Endothelial cell (in vitro differentiated cells): ENCODE data around the gene RENBP. TPM values are rescaled to one million over a fixed set of nuclear protein-coding genes. Genes with fewer than 3 reads are reported as not detected.

Source experiments
- DNase-seq: peaks from one replicate; pipeline ENCODE4 v3.0.0; 2021; ENCODE audit warnings: low spot score
- H3K27ac Mint-ChIP-seq: one replicate; pipeline ENCODE4 v1.8.0; 2021; ENCODE audit warnings: mixed read lengths, inconsistent platforms; ENCODE audit not compliant: unreplicated experiment
- H3K27me3 Mint-ChIP-seq: one replicate; pipeline ENCODE4 v1.8.0; 2021; ENCODE audit warnings: mild to moderate bottlenecking, moderate library complexity, mixed read lengths, inconsistent platforms; ENCODE audit not compliant: unreplicated experiment
- H3K36me3 Mint-ChIP-seq: one replicate; pipeline ENCODE4 v1.8.0; 2021; ENCODE audit warnings: mild to moderate bottlenecking, low read depth, mixed read lengths, inconsistent platforms; ENCODE audit not compliant: unreplicated experiment
- H3K4me1 Mint-ChIP-seq: one replicate; pipeline ENCODE4 v1.8.0; 2021; ENCODE audit warnings: mild to moderate bottlenecking, mixed read lengths, inconsistent platforms; ENCODE audit not compliant: unreplicated experiment
- H3K4me3 Mint-ChIP-seq: one replicate; pipeline ENCODE4 v1.8.0; 2021; ENCODE audit warnings: mild to moderate bottlenecking, mixed read lengths, inconsistent platforms; ENCODE audit not compliant: unreplicated experiment
- H3K9me3 Mint-ChIP-seq: one replicate; pipeline ENCODE4 v1.8.0; 2021; ENCODE audit warnings: mixed read lengths, inconsistent platforms; ENCODE audit not compliant: unreplicated experiment
- CTCF ChIP-seq: fragments of 200-600 bp; sonication (generic); IDR thresholded peaks from one replicate; pipeline ENCODE4 v1.5.0; 2021; ENCODE audit warnings: antibody characterized with exemption; ENCODE audit not compliant: unreplicated experiment
- total RNA-seq: library from RNA; stranded (reverse); fragmentation: NEBNext Ultra II Directional; extraction: Animal tissue kit (Norgen Biotek cat#: 25700); gene quantifications from one replicate; pipeline ENCODE4 v1.2.1, GENCODE V29; 2021; ENCODE audit not compliant: unreplicated experiment

RENBP gene
- total RNA-seq, 1 donor from 2014 or later = 19.3 TPM

- H3K9me3 Mint-ChIP-seq = no peaks in the 10 kb centered on the region
- no peak for TF ChIP-seq CTCF
- no peak overlapping the region for H3K27ac Mint-ChIP-seq
- peaks cover 11% of the 10 kb centered on the region for H3K4me1 Mint-ChIP-seq
- H3K4me3 Mint-ChIP-seq = no peak overlapping the region
- H3K27me3 Mint-ChIP-seq = peaks cover 5% of the 10 kb centered on the region
- no peak for DNase-seq
- peaks cover 7% of the 10 kb centered on the region for H3K36me3 Mint-ChIP-seq
Observed at GRCh38 chrX:153950127-153950526, 5.7 kb upstream of the RENBP start.

DNA sequence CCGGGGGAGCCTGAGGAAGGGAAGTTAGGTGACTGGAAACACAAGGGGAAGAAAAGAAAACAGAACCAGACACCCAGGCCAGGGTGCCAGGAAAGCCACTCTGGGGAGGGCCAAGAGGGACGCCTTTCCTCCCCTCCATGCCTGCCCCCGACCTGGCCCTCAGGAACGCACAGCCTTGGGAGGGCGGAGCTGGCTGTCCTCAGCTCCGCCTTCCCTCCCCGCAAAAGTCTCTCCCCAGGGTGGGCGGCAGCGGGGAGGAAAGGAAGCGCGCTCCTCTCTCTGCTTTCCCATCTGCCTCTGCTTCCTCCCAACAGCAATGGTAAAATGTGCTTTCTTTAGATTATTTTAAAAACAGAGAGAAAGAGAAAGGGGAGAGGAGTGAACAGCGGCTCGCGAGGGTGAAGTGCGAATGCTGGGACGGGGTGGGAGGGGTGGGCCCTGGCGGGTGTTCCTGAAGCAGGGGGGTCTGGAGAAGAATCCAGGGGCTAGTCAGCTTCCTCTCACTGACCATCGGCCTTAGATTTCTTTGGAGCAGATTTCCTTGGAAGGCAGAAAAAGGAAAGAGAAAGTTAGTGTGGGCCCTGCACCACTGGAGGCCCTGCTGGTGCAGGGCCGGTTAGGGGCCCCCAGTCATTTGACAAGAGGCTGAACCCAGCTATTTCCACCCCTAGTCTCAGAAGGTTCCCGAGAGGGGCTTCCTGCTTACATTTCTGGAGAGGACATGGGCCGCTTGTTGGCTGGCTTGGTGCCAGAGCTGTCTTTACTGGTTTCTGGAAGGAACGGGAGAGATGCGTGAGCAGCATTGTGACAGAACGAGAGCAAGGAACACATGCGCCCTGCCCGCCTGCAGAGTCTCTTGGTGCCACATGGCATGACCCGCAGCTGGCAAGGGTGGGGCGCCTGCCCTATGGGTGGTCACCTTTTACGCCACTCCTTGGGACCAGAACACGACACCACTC lies 4.7 kb upstream of the RENBP start:
- no peak for TF ChIP-seq CTCF
- Mint-ChIP-seq H3K36me3 (peaks cover 7% of the 10 kb centered on the region), H3K9me3 (no peaks in the 10 kb centered on the region), H3K4me1 (peaks cover 11% of the 10 kb centered on the region), H3K4me3 (peak overlapping the region; percentile 47), H3K27me3 (peaks cover 5% of the 10 kb centered on the region), H3K27ac (peak overlapping the region; percentile 90)
- peak; percentile 16 for DNase-seq

- H3K27ac Mint-ChIP-seq = peak overlapping the region; percentile 90
- H3K9me3 Mint-ChIP-seq = no peaks in the 10 kb centered on the region
- no peak for TF ChIP-seq CTCF
- H3K4me3 Mint-ChIP-seq = peak overlapping the region; percentile 28
- H3K27me3 Mint-ChIP-seq = peaks cover 5% of the 10 kb centered on the region
- H3K36me3 Mint-ChIP-seq = peaks cover 7% of the 10 kb centered on the region
- peaks cover 11% of the 10 kb centered on the region for H3K4me1 Mint-ChIP-seq
- DNase-seq = no peak
Observed at GRCh38 chrX:153948002-153948466, 3.6 kb upstream of the RENBP start.

- peak; percentile 81 for DNase-seq
- Mint-ChIP-seq H3K36me3 (peaks cover 7% of the 10 kb centered on the region), H3K27ac (peak overlapping the region; percentile 90), H3K4me1 (peaks cover 11% of the 10 kb centered on the region), H3K9me3 (no peaks in the 10 kb centered on the region), H3K27me3 (peaks cover 5% of the 10 kb centered on the region), H3K4me3 (peak overlapping the region; percentile 48)
- peak; percentile 66 for TF ChIP-seq CTCF
Observed at GRCh38 chrX:153947009-153947769, 2.7 kb upstream of the RENBP start.
